GM18526 (cell line): ENCODE data around the gene CAB39.

ENCODE experiments used
- POLR2A ChIP-seq: IDR thresholded peaks from 3 replicates; pipeline ENCODE4 v1.6.1; 2011; ENCODE audit not compliant: insufficient read length; ENCODE audit errors: extremely low read depth

Gene CAB39

DNA sequence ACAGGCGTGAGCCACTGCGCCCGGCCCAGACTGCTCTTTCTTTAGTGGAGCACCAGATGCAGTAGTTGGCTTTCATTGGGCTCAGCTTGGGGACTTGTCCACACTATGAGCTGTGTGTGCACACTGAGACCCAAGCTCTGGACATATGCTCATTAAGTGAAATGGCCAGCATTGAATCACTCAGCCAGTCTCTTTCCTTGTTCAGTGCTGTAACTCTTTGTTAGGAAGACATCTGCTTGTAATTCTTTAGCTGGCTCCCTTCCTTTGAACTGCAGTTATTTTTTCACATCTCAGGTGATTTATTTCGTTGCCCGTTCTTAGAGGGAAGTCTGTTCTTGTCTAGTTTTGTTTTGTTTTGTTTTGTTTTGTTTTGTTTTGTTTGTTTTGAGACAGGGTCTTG is 70.5 kb downstream of the CAB39 start:
- no peak for TF ChIP-seq POLR2A

DNA sequence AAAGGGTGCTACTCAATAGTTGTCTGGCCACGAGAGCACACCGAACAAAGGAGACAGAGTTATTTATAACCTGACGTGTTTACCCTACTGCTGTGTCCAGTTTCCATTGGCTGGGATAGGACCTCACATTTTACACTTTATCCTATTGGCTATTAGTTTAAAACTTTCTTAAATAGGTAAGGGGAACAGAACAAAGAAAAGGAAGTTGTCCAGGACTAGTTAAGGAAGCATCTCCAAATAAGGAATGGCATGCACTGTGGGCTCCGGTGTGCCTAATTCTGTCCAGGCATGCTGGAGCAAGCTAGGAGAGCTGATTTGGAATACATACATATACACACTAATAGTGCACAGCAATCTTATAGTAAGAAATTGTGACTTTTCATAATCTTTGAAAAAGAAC is 72.2 kb downstream of the CAB39 start:
- TF ChIP-seq POLR2A, result no peak

DNA sequence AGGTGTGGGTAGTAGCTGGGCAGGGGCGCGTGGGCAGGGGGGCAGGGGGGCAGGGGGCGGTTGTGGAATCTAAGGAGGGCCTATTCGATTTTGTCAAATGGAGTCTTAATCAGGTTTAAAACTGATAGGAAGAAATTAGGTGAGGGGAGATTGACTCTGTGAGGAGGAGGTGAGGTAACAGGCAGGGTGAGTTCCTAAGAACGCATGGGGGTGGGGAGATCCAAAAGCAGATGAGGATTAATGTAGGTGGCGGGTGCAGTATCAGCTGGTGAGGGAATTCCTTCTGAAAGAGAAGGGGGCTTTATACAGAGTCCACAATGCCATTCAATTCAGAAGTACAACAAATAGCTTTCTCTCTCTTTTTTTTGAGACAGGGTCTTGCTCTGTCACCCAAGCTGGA is 72.7 kb downstream of the CAB39 start:
- TF ChIP-seq POLR2A, result no peak

GRCh38 chr2:230787101-230787500 is 74.5 kb downstream of the CAB39 start:
- TF ChIP-seq POLR2A, result no peak

DNA sequence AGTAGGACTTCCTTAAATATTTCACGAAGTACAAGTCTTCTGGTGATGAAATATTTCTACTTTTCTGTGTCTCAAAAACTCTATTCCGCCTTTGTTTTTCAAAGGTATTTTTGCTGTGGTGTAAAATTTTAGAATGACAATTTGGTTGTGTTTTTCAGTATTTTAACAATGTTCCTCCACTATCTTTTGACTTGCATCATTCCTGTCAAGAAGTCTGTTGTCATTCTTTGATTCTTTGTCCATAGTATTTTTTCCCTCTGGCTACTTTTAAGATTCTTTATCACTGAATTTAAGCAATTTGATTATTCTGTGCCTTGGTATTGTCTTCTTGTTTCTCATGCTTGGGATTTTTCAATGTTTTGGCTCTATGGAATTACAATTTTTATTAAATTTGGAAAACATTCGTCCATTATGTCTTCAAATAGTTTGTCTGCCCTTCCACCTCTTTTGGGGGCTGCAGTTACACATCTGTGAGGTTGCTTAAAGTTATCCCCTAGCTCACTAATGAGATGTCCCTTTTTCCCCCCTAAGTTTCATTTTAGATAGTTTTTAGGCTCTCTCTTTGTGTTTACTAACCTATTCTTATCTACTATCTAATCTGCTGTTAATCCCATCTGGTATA is 76.0 kb downstream of the CAB39 start:
- no peak for TF ChIP-seq POLR2A

DNA sequence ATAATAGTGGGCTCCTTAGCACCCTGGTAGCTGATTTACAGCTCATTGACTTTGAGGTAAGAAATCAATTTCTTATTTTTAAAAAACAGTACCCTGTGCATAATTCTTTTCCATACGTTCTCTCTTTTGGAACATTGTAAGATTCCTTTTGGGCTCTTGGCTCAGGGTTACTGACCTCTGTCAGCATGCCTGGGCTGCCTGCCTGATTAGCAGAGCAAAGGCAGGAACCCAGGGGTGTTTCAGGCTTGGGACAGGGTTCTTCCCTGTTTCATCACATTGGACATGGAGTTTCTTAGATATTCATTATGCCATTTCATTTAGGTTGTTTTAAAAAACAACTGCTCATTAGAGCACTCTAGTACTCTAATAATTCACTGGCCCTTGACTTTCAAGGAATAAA is 78.3 kb downstream of the CAB39 start:
- TF ChIP-seq POLR2A, result no peak

- TF ChIP-seq POLR2A, result no peak
Measured at GRCh38 chr2:230793572-230794359, 81.1 kb downstream of the CAB39 start.

- TF ChIP-seq POLR2A, result no peak
Measured at GRCh38 chr2:230794497-230794896, 81.9 kb downstream of the CAB39 start.

DNA sequence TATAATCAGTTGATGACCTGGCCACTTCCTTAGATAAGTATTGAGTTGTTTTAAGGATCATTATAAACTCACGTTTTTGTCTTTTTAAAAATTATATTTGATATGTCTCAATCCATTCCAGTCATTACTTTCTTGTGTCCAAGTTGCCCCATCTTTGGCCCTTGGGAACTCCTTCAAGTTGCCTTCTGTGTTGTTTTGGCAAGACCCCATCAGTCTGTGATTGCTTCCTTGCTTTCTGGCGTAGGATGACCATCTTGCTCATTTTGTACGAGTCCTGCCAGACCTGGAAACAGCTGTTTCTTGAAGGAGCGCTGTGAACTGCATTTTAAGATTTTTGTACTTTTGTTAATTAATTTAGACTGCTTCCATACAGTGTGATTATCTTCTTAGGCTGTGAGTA is 83.2 kb downstream of the CAB39 start:
- TF ChIP-seq POLR2A, result no peak

GRCh38 chr2:230796280-230796862 is 83.7 kb downstream of the CAB39 start:
- no peak for TF ChIP-seq POLR2A

GRCh38 chr2:230797515-230798495 is 85.2 kb downstream of the CAB39 start:
- TF ChIP-seq POLR2A, result no peak

DNA sequence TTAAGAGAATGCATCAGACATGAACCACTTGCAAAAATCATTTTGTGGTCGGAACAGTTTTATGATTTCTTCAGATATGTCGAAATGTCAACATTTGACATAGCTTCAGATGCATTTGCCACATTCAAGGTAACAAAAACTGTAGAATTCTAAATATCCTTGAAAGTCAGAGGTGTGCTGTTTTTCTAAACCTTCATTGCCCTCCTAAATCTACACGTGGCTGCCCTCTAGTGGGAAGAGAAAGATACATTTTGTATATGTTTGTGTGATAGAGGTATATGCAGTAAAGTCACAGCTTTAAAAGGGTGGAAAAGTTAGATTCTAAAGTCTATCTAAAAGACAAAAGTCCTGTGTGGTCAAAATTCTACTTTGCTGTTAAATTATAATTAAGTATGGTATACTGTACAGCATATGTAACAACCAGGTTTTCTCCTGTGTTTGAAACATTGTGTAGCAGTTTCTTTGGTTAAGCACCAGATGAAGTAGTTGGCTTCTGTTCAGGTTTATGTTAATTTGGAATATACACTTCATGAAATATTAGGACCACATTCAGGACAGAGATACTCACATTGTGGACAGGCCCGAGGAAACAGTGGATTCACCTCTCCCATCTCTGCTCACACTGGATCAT is 86.2 kb downstream of the CAB39 start:
- no peak for TF ChIP-seq POLR2A

GRCh38 chr2:230805353-230806017 is 92.8 kb downstream of the CAB39 start:
- TF ChIP-seq POLR2A, result no peak

DNA sequence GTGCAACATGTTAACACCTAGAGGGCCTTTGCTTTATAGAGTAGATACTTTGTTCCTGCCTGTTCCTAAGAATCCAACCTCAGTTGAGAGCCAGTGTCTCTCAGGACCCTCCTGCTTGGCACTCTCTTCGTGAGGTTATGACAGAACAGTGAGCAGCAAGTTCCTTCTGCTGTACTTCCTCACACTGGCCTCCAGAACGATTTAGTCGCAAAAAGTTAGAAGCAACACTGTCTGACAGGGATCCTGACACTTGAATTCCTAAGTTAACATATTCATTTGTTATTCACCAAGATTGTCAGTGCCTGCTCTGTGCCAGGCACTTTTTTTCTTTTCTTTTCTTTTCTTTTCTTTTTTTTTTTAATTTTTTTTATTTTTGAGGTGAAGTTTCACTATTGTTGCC is 95.1 kb downstream of the CAB39 start:
- TF ChIP-seq POLR2A, result no peak
